WERI-Rb-1 (cell line): ENCODE results near the gene MYF5.

Source experiments
- DNase-seq: peaks from one replicate; pipeline ENCODE4 v3.0.0-alpha.2; 2020
- H3K27ac ChIP-seq: fragments of 250-450 bp; sonication (Bioruptor Pico); 2 replicates; pipeline ENCODE4 v1.5.1; 2020; ENCODE audit warnings: mild to moderate bottlenecking, moderate library complexity
- H3K27me3 ChIP-seq: fragments of 250-450 bp; sonication (Bioruptor Pico); 2 replicates; pipeline ENCODE4 v1.5.1; 2021; ENCODE audit warnings: mild to moderate bottlenecking, low read depth, moderate library complexity; ENCODE audit not compliant: insufficient read depth, severe bottlenecking
- H3K36me3 ChIP-seq: fragments of 250-450 bp; sonication (Bioruptor Pico); 2 replicates; pipeline ENCODE4 v1.5.1; 2020; ENCODE audit warnings: mild to moderate bottlenecking, moderate library complexity
- H3K4me3 ChIP-seq: 2 replicates; pipeline ENCODE4 v1.5.1; 2011; ENCODE audit warnings: low read depth, mild to moderate bottlenecking, control low read depth, low read length
- H3K9me3 ChIP-seq: fragments of 250-450 bp; sonication (Bioruptor Pico); 2 replicates; pipeline ENCODE4 v1.5.1; 2021; ENCODE audit warnings: mild to moderate bottlenecking, moderate library complexity; ENCODE audit not compliant: severe bottlenecking
- TF ChIP-seq, protein P1 (sequence below): IDR thresholded peaks from 2 replicates; pipeline ENCODE4 v1.5.1; 2011; ENCODE audit warnings: low read depth, mild to moderate bottlenecking, control low read depth, inconsistent platforms, low read length

The MYF5 gene

DNA sequence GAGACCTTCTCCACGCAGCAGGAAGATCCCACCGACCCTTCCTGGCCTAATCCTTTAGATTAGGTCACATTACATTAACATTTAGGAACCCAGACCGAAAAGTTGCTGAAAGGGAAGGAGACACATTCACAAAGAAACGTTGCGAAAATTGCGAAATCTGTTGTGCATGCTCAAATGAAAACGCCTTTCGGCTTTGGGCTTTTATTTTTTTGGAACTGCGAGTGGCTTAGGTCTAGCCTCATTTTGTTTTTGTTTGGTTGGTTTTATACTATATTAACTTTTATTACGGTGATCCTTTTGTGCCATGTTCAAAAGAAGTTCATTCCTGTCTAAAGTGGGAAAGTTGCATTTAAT is 7.8 kb upstream of the MYF5 start:
- DNase-seq, result no peak
- no peaks in the 10 kb centered on the region for H3K9me3 ChIP-seq
- H3K36me3 ChIP-seq, result no peaks in the 10 kb centered on the region
- H3K27me3 ChIP-seq, result no peaks in the 10 kb centered on the region
- TF ChIP-seq, protein P1, sequence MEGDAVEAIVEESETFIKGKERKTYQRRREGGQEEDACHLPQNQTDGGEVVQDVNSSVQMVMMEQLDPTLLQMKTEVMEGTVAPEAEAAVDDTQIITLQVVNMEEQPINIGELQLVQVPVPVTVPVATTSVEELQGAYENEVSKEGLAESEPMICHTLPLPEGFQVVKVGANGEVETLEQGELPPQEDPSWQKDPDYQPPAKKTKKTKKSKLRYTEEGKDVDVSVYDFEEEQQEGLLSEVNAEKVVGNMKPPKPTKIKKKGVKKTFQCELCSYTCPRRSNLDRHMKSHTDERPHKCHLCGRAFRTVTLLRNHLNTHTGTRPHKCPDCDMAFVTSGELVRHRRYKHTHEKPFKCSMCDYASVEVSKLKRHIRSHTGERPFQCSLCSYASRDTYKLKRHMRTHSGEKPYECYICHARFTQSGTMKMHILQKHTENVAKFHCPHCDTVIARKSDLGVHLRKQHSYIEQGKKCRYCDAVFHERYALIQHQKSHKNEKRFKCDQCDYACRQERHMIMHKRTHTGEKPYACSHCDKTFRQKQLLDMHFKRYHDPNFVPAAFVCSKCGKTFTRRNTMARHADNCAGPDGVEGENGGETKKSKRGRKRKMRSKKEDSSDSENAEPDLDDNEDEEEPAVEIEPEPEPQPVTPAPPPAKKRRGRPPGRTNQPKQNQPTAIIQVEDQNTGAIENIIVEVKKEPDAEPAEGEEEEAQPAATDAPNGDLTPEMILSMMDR, result no peak
- no peak overlapping the region for H3K27ac ChIP-seq
- no peak overlapping the region for H3K4me3 ChIP-seq

- Histone ChIP-seq H3K9me3 (no peaks in the 10 kb centered on the region), H3K4me3 (no peak overlapping the region), H3K27ac (no peak overlapping the region), H3K36me3 (no peaks in the 10 kb centered on the region), H3K27me3 (no peaks in the 10 kb centered on the region)
- TF ChIP-seq, protein P1, result peak; percentile 44
- no peak for DNase-seq
These were observed 6.6 kb upstream of the MYF5 start for GRCh38 chr12:80709811-80710726.

DNA sequence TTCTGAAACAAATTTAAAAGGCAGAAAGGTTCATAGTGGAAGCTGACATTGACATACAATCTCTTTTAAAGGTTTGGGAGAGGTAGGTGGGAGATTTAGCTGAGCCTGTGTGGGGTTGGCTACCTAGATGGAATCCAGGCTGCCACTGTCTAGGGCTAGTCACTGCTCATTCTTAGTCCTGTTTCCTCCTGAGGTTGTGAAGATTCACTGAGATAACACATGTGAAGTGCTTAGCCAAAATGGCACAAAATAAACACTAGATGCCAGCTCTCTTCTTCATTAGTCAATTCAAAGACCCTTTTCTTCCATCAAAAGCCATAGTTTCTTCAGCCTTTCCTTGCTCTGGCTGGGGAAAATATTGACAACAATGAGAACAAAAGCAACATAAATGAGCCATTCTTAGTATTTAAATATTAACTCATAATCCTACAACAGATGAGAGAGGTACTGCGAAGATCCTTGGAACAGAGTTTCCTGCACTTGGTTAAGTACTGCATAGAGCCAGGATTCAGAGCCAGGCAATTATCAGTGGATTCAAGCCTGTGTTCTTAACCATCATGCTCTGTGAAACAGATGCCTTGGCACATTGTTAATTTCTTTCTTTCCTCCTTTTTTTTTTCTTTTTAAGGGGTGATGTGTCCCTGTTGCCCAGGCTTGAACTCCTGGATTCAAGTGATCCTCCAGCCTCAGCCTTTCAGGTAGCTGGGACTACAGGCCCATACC is 5.8 kb upstream of the MYF5 start:
- TF ChIP-seq, protein P1, result no peak
- Histone ChIP-seq H3K4me3 (no peak overlapping the region), H3K9me3 (no peaks in the 10 kb centered on the region), H3K27ac (no peak overlapping the region), H3K36me3 (no peaks in the 10 kb centered on the region), H3K27me3 (no peaks in the 10 kb centered on the region)
- DNase-seq, result no peak

GRCh38 chr12:80711866-80712265 is 4.8 kb upstream of the MYF5 start:
- no peaks in the 10 kb centered on the region for H3K36me3 ChIP-seq
- DNase-seq, result no peak
- no peak overlapping the region for H3K4me3 ChIP-seq
- no peaks in the 10 kb centered on the region for H3K27me3 ChIP-seq
- H3K9me3 ChIP-seq, result no peaks in the 10 kb centered on the region
- no peak overlapping the region for H3K27ac ChIP-seq
- TF ChIP-seq, protein P1, result no peak

- Histone ChIP-seq H3K9me3 (no peaks in the 10 kb centered on the region), H3K27ac (no peak overlapping the region), H3K27me3 (no peaks in the 10 kb centered on the region), H3K36me3 (no peaks in the 10 kb centered on the region), H3K4me3 (no peak overlapping the region)
- DNase-seq, result no peak
- TF ChIP-seq, protein P1, result no peak
These were observed 3.8 kb upstream of the MYF5 start for GRCh38 chr12:80712866-80713265.
